Gastrocnemius medialis (tissue), 4 donors: ENCODE data around the gene LMO2. TPM values are rescaled to one million over a fixed set of nuclear protein-coding genes. Genes with fewer than 3 reads are reported as not detected.

Experiments
- ATAC-seq, 2 donors: fragments of 150-250 bp; one replicate each; pipeline ENCODE4 v1.9.1; 2016
- DNase-seq, 2 donors: peaks; one replicate each; pipeline ENCODE4 v3.0.0-alpha.2; 2019
- H3K27ac ChIP-seq, 4 donors: fragments of 200-600 bp; sonication (generic); 1 replicate in 1 of 4; 2 replicates in 3 of 4; pipeline ENCODE4 v1.5.1; 2016 to 2018; ENCODE audit warnings: mild to moderate bottlenecking in 2 of 4, moderate library complexity in 1 of 4
- H3K27me3 ChIP-seq, 3 donors: fragments of 200-600 bp; sonication (generic) in 2 of 3; 1 replicate in 1 of 3; 2 replicates in 2 of 3; pipeline versions ENCODE4 v1.5.1 to v1.6.0; 2016 to 2019; ENCODE audit warnings: mild to moderate bottlenecking in 1 of 3, moderate library complexity in 1 of 3
- H3K36me3 ChIP-seq, 2 donors: fragments of 200-600 bp; sonication (generic) in 1 of 2; one replicate each; pipeline ENCODE4 v1.5.1; 2017 to 2018
- H3K4me1 ChIP-seq, 2 donors: fragments of 200-600 bp; sonication (generic) in 1 of 2; one replicate each; pipeline ENCODE4 v1.5.1; 2016 to 2017; ENCODE audit warnings: mild to moderate bottlenecking in 2 of 2
- H3K4me3 ChIP-seq, 4 donors: fragments of 200-600 bp; sonication (generic) in 3 of 4; 1 replicate in 1 of 4; 2 replicates in 3 of 4; pipeline ENCODE4 v1.5.1; 2016 to 2019; ENCODE audit warnings: mild to moderate bottlenecking in 2 of 4
- H3K9me3 ChIP-seq, 3 donors: fragments of 200-600 bp; sonication (generic) in 2 of 3; 1 replicate in 1 of 3; 2 replicates in 2 of 3; pipeline ENCODE4 v1.5.1; 2016 to 2019
- CTCF ChIP-seq, 5 experiments: fragments of 450-650 bp in 3 of 5; fragments of 200-600 bp in 2 of 5; sonication (generic) in 2 of 5; IDR thresholded peaks in 4 of 5; conservative IDR thresholded peaks in 1 of 5; 1 replicate in 4 of 5; 2 replicates in 1 of 5; pipeline ENCODE4 v1.5.1; 2016 to 2019; ENCODE audit warnings: antibody characterized with exemption in 5 of 5, mild to moderate bottlenecking in 3 of 5, moderate library complexity in 3 of 5
- POLR2A ChIP-seq, 2 donors: fragments of 450-650 bp; IDR thresholded peaks; one replicate each; pipeline ENCODE4 v1.6.1; 2017; ENCODE audit warnings: antibody characterized with exemption in 2 of 2, mild to moderate bottlenecking in 2 of 2, moderate library complexity in 2 of 2
- in situ Hi-C, 4 donors: fragments of 200-750 bp; cut with MboI; loops; one replicate each; pipeline versions ENCODE4 v1.15.0 to v1.8.0; 2017; ENCODE audit warnings: low sequenced_read_pairs in 4 of 4
- intact Hi-C: fragments of 100-400 bp; cut with DNase I; formaldehyde crosslinking; loops from one replicate; pipeline ENCODE4 v1.15.1; 2023; ENCODE audit warnings: low total_unique reads
- total RNA-seq, 4 donors: library from RNA; depleted of rRNA; stranded (reverse); fragments of >200 nt; gene quantifications; one replicate each; pipeline versions ENCODE4 v1.1.0 to v1.2.3, GENCODE V29; 2016

Gene LMO2
- total RNA-seq, 4 donors from 2014 or later = 5.3 to 41.9 (median 19.2) TPM

- Histone ChIP-seq H3K27me3 (no peaks in the 10 kb centered on the region), H3K4me1 (peaks cover 10 to 12% of the 10 kb centered on the region in 2 donors), H3K36me3 (no peaks in the 10 kb centered on the region), H3K4me3 (peak overlapping the region; percentile 66 to 85 (median 76)), H3K27ac (peak overlapping the region; percentile 61 to 82 (median 74)), H3K9me3 (no peaks in the 10 kb centered on the region)
- ATAC-seq (peak; percentile 67 to 72), DNase-seq (peak; percentile 38 to 54)
- TF ChIP-seq CTCF (IDR thresholded peaks at IDR 0.05 in 4 of 5, conservative IDR thresholded peaks at IDR 0.05 in 1 of 5) (no peak), POLR2A (IDR thresholded peaks at IDR 0.05) (peak in 1 of 2 donors; percentile 63)
- intact Hi-C loops = loop anchor here (2.0 kb wide), 2 partner anchors 44 to 184 kb away; no protein-coding TSS in a partner anchor
- in situ Hi-C loops = loop anchor here in 1 of 4 donors (10.0 kb wide), 1 partner anchor 46 kb away; no protein-coding TSS in a partner anchor
Observed at GRCh38 chr11:33868647-33869461, 23.0 kb downstream of the LMO2 start.

GRCh38 chr11:33867996-33868646 lies 23.8 kb downstream of the LMO2 start:
- no peak for DNase-seq
- Histone ChIP-seq H3K36me3 (peaks cover 0 to 6% of the 10 kb centered on the region in 2 donors), H3K27ac (peak overlapping the region; percentile 61 to 82 (median 74)), H3K4me1 (peaks cover 10 to 12% of the 10 kb centered on the region in 2 donors), H3K4me3 (peak overlapping the region; percentile 66 to 85 (median 76)), H3K9me3 (no peaks in the 10 kb centered on the region), H3K27me3 (no peaks in the 10 kb centered on the region)
- TF ChIP-seq CTCF (IDR thresholded peaks at IDR 0.05 in 4 of 5, conservative IDR thresholded peaks at IDR 0.05 in 1 of 5) = no peak
- no peak for TF ChIP-seq POLR2A (IDR thresholded peaks at IDR 0.05)
- intact Hi-C loops = loop anchor here (2.0 kb wide), 2 partner anchors 45 to 185 kb away; no protein-coding TSS in a partner anchor
- ATAC-seq = no peak
- in situ Hi-C loops = loop anchor here in 1 of 4 donors (10.0 kb wide), 1 partner anchor 47 kb away; no protein-coding TSS in a partner anchor

- Histone ChIP-seq H3K27ac (peak overlapping the region in 2 of 4 donors; percentile 66 to 82), H3K9me3 (no peaks in the 10 kb centered on the region), H3K4me3 (peak overlapping the region in 2 of 4 donors; percentile 66 to 81), H3K27me3 (no peaks in the 10 kb centered on the region), H3K4me1 (peaks cover 10 to 12% of the 10 kb centered on the region in 2 donors), H3K36me3 (peaks cover 0 to 6% of the 10 kb centered on the region in 2 donors)
- intact Hi-C loops = no loop called here
- ATAC-seq = no peak
- in situ Hi-C loops = loop anchor here in 1 of 4 donors (10.0 kb wide), 1 partner anchor 47 kb away; no protein-coding TSS in a partner anchor
- TF ChIP-seq CTCF (IDR thresholded peaks at IDR 0.05 in 4 of 5, conservative IDR thresholded peaks at IDR 0.05 in 1 of 5) (no peak), POLR2A (IDR thresholded peaks at IDR 0.05) (no peak)
- DNase-seq = no peak
Observed at GRCh38 chr11:33867561-33867960, 24.3 kb downstream of the LMO2 start.

- no peak for DNase-seq
- TF ChIP-seq CTCF (IDR thresholded peaks at IDR 0.05 in 4 of 5, conservative IDR thresholded peaks at IDR 0.05 in 1 of 5) (no peak), POLR2A (IDR thresholded peaks at IDR 0.05) (no peak)
- in situ Hi-C loops = loop anchor here in 1 of 4 donors (10.0 kb wide), 1 partner anchor 48 kb away; no protein-coding TSS in a partner anchor
- Histone ChIP-seq H3K9me3 (no peaks in the 10 kb centered on the region), H3K36me3 (peaks cover 0 to 6% of the 10 kb centered on the region in 2 donors), H3K4me1 (peaks cover 10 to 12% of the 10 kb centered on the region in 2 donors), H3K27ac (peak overlapping the region in 1 of 4 donors; percentile 10), H3K27me3 (no peaks in the 10 kb centered on the region), H3K4me3 (no peak overlapping the region)
- ATAC-seq = no peak
- intact Hi-C loops = no loop called here
Observed at GRCh38 chr11:33866936-33867335, 24.9 kb downstream of the LMO2 start.
